CD14-positive monocyte (primary cell): ENCODE data around the gene TMTC1. TPM values are rescaled to one million over a fixed set of nuclear protein-coding genes. Genes with fewer than 3 reads are reported as not detected.
A peak's percentile ranks its signal among the peaks of the same experiment; 100 is the strongest.

Source experiments
- DNase-seq, 3 donors: peaks; one replicate each; pipeline ENCODE4 v3.0.0-alpha.2; 2011 to 2022
- H2AFZ ChIP-seq: 2 replicates; pipeline ENCODE4 v1.6.0; 2012; ENCODE audit warnings: mild to moderate bottlenecking, low read depth, low read length, inconsistent platforms; ENCODE audit not compliant: insufficient read depth, poor library complexity, severe bottlenecking
- H3K27ac ChIP-seq, 2 donors: 1 replicate in 1 of 2; 2 replicates in 1 of 2; pipeline ENCODE4 v1.5.1; 2012 to 2013; ENCODE audit warnings: low read length in 2 of 2, control low read depth in 1 of 2, inconsistent platforms in 1 of 2, low read depth in 1 of 2, mild to moderate bottlenecking in 1 of 2
- H3K27me3 ChIP-seq, 2 donors: one replicate each; pipeline versions ENCODE4 v1.6.0 to v1.6.1; 2011 to 2013; ENCODE audit warnings: low read length in 2 of 2; ENCODE audit not compliant: control insufficient read depth in 2 of 2, insufficient read depth in 2 of 2
- H3K36me3 ChIP-seq, 2 donors: replicated peaks in 1 of 2; 1 replicate in 1 of 2; 2 replicates in 1 of 2; pipeline versions ENCODE4 v1.5.1 to v1.6.1; 2012 to 2013; ENCODE audit warnings: low read length in 2 of 2, control low read depth in 1 of 2, inconsistent platforms in 1 of 2, mild to moderate bottlenecking in 1 of 2; ENCODE audit not compliant: insufficient read depth in 2 of 2, control insufficient read depth in 1 of 2
- H3K4me1 ChIP-seq, 2 donors: 1 replicate in 1 of 2; 2 replicates in 1 of 2; pipeline versions ENCODE4 v1.5.1 to v1.6.1; 2012 to 2013; ENCODE audit warnings: low read length in 2 of 2, control low read depth in 1 of 2, inconsistent platforms in 1 of 2, mild to moderate bottlenecking in 1 of 2, moderate library complexity in 1 of 2; ENCODE audit not compliant: insufficient read depth in 2 of 2, control insufficient read depth in 1 of 2
- H3K4me2 ChIP-seq: replicated peaks from 2 replicates; pipeline ENCODE3; 2012; ENCODE audit warnings: low read length, moderate library complexity, mild to moderate bottlenecking; ENCODE audit not compliant: poor library complexity, severe bottlenecking; ENCODE audit errors: extremely low read depth
- H3K4me3 ChIP-seq, 3 experiments: fragments of 200-600 bp in 1 of 3; sonication (generic) in 1 of 3; replicated peaks in 1 of 3; 1 replicate in 2 of 3; 2 replicates in 1 of 3; pipeline ENCODE4 v1.5.1; 2011 to 2013; ENCODE audit warnings: low read length in 3 of 3, mild to moderate bottlenecking in 3 of 3, control low read depth in 2 of 3, low read depth in 2 of 3, inconsistent platforms in 1 of 3, moderate library complexity in 1 of 3
- H3K79me2 ChIP-seq: 2 replicates; pipeline ENCODE4 v1.6.0; 2012; ENCODE audit warnings: mild to moderate bottlenecking, control low read depth, inconsistent platforms, low read length, moderate library complexity; ENCODE audit not compliant: insufficient read depth
- H3K9ac ChIP-seq: 2 replicates; pipeline ENCODE4 v1.6.0; 2017; ENCODE audit warnings: low read length, mild to moderate bottlenecking; ENCODE audit not compliant: insufficient read depth, poor library complexity, severe bottlenecking
- H3K9me3 ChIP-seq, 2 donors: replicated peaks in 1 of 2; 1 replicate in 1 of 2; 2 replicates in 1 of 2; pipeline versions ENCODE4 v1.5.1 to v1.6.1; 2012 to 2013; ENCODE audit warnings: low read length in 2 of 2, control low read depth in 1 of 2; ENCODE audit not compliant: control insufficient read depth in 1 of 2, insufficient read depth in 1 of 2
- H4K20me1 ChIP-seq: 2 replicates; pipeline ENCODE4 v1.6.0; 2012; ENCODE audit warnings: mild to moderate bottlenecking, low read length, control low read depth, moderate library complexity; ENCODE audit not compliant: insufficient read depth
- H3K27ac Mint-ChIP-seq, 7 donors: one replicate each; pipeline ENCODE4 v1.8.0; 2020; ENCODE audit warnings: mild to moderate bottlenecking in 7 of 7, mixed read lengths in 7 of 7, moderate library complexity in 6 of 7, inconsistent platforms in 2 of 7
- H3K27me3 Mint-ChIP-seq, 3 donors: one replicate each; pipeline ENCODE4 v1.8.0; 2021 to 2022; ENCODE audit warnings: low read depth in 3 of 3, mild to moderate bottlenecking in 3 of 3, mixed read lengths in 3 of 3, moderate library complexity in 3 of 3, inconsistent platforms in 1 of 3
- H3K36me3 Mint-ChIP-seq, 2 donors: one replicate each; pipeline ENCODE4 v1.8.0; 2020; ENCODE audit warnings: mixed read lengths in 2 of 2, inconsistent platforms in 1 of 2, mild to moderate bottlenecking in 1 of 2
- H3K4me1 Mint-ChIP-seq: one replicate; pipeline ENCODE4 v1.8.0; 2020; ENCODE audit warnings: mild to moderate bottlenecking, mixed read lengths
- H3K4me3 Mint-ChIP-seq, 2 donors: one replicate each; pipeline ENCODE4 v1.8.0; 2020; ENCODE audit warnings: mild to moderate bottlenecking in 2 of 2, mixed read lengths in 2 of 2, moderate library complexity in 1 of 2
- H3K9me3 Mint-ChIP-seq, 7 donors: one replicate each; pipeline ENCODE4 v1.8.0; 2020 to 2022; ENCODE audit warnings: mixed read lengths in 7 of 7, mild to moderate bottlenecking in 6 of 7, moderate library complexity in 6 of 7, inconsistent platforms in 2 of 7
- CTCF ChIP-seq: fragments of 200-600 bp; IDR thresholded peaks from one replicate; pipeline ENCODE4 v1.8.0; 2022; ENCODE audit warnings: antibody characterized with exemption, mild to moderate bottlenecking
- intact Hi-C, 2 donors: fragments of 100-400 bp; cut with micrococcal nuclease; formaldehyde crosslinking; loops; one replicate each; pipeline versions ENCODE4 v1.15.0 to v1.15.1; 2023
- polyA plus RNA-seq, 3 donors: library from polyadenylated mRNA; depleted of rRNA in 1 of 3; unstranded in 2 of 3; stranded (reverse) in 1 of 3; fragments of 300-500 nt in 2 of 3; fragments of >200 nt in 1 of 3; fragmentation: Illumina TruSeq in 2 of 3; gene quantifications; 1 replicate in 2 of 3; 2 replicates in 1 of 3; pipeline ENCODE4 v1.2.3, GENCODE V29; 2012 to 2021

Gene TMTC1
- polyA plus RNA-seq, 3 donors = 0.57 to 5.6 (median 2.1) TPM

DNA sequence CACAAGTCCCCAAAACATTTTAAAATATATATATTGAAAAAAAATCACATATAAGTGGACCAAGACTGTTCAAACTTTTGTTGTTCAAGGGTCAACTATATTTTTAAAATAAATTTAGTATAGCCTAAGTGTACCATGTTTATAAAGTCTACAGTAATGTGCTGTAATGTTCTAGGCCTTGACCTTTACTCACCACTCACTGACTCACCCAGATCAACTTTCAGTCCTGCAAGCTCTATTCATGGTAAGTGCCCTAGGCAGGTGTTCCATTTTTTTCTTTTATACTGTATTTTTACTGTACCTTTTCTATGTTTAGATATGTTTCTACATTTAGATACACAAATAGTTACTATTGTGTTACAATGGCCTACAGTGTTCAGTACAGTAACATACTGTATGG, 23.4 kb upstream of the TMTC1 start:
- Histone ChIP-seq H3K27ac (no peak overlapping the region), H3K9ac (no peak overlapping the region), H3K79me2 (no peaks in the 10 kb centered on the region), H3K9me3 (peaks cover 0 to 7% of the 10 kb centered on the region in 2 donors), H3K4me1 (no peaks in the 10 kb centered on the region), H2AFZ (no peak overlapping the region), H3K4me3 (no peak overlapping the region), H3K36me3 (no peaks in the 10 kb centered on the region), H4K20me1 (no peaks in the 10 kb centered on the region), H3K4me2 (no peak overlapping the region), H3K27me3 (no peaks in the 10 kb centered on the region)
- intact Hi-C loops = no loop called here
- H3K36me3 Mint-ChIP-seq = no peaks in the 10 kb centered on the region
- H3K4me1 Mint-ChIP-seq = no peaks in the 10 kb centered on the region
- H3K9me3 Mint-ChIP-seq = peaks cover 5 to 13% (median 10%) of the 10 kb centered on the region in 7 donors
- no peak for DNase-seq
- no peak overlapping the region for H3K4me3 Mint-ChIP-seq
- no peak overlapping the region for H3K27ac Mint-ChIP-seq
- TF ChIP-seq CTCF = no peak
- H3K27me3 Mint-ChIP-seq = peaks cover 0 to 2% (median 0%) of the 10 kb centered on the region in 3 donors

DNA sequence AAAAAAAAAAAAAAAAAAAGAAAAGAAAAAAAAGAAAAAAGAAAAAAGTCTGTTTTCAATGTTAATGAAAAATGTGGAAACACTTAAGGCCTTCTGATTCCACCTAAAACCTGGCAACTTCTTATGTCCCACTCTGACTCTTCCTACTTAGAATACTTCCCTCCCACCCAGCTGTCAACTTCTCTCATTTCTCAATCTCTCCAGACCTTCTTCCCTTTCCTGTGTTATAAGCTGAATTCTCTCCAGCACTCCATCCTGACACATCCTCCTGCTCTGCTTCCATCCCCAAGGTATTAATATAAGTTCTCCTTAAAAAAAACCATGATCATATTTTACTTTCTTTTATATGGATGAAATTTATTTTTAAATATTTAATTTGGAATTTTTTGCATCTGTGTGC, 20.3 kb upstream of the TMTC1 start:
- Mint-ChIP-seq H3K9me3 (peaks cover 3 to 17% (median 13%) of the 10 kb centered on the region in 7 donors), H3K27me3 (peaks cover 0 to 2% (median 0%) of the 10 kb centered on the region in 3 donors), H3K4me1 (no peaks in the 10 kb centered on the region)

More for the DNA sequence above, 20.3 kb upstream of the TMTC1 start:
- H4K20me1 ChIP-seq = no peaks in the 10 kb centered on the region
- H3K4me3 Mint-ChIP-seq = no peak overlapping the region
- no peak overlapping the region for H3K4me2 ChIP-seq
- no peak overlapping the region for H3K9ac ChIP-seq
- peak overlapping the region in 1 of 7 donors; percentile 50 for H3K27ac Mint-ChIP-seq
- H3K36me3 ChIP-seq = no peaks in the 10 kb centered on the region
- H3K4me1 ChIP-seq = no peaks in the 10 kb centered on the region
- peaks cover 5 to 7% of the 10 kb centered on the region in 2 donors for H3K9me3 ChIP-seq
- no peak for DNase-seq
- no peaks in the 10 kb centered on the region for H3K27me3 ChIP-seq
- no peak overlapping the region for H3K27ac ChIP-seq
- no peak overlapping the region for H2AFZ ChIP-seq
- no peak for TF ChIP-seq CTCF
- H3K4me3 ChIP-seq = no peak overlapping the region
- no peaks in the 10 kb centered on the region for H3K79me2 ChIP-seq
- no peaks in the 10 kb centered on the region for H3K36me3 Mint-ChIP-seq
- intact Hi-C loops = no loop called here
